ENCODE data around the gene TLE1. TPM values are rescaled to one million over a fixed set of nuclear protein-coding genes. Genes with fewer than 3 reads are reported as not detected.

TLE1 gene
- total and polyA plus RNA-seq, 10 of the 15 experiments (the other 5 are each of a cell fraction or from before 2014, with no cell fraction given): 0.04 to 0.23 (median 0.10) TPM; not detected in 6

DNA sequence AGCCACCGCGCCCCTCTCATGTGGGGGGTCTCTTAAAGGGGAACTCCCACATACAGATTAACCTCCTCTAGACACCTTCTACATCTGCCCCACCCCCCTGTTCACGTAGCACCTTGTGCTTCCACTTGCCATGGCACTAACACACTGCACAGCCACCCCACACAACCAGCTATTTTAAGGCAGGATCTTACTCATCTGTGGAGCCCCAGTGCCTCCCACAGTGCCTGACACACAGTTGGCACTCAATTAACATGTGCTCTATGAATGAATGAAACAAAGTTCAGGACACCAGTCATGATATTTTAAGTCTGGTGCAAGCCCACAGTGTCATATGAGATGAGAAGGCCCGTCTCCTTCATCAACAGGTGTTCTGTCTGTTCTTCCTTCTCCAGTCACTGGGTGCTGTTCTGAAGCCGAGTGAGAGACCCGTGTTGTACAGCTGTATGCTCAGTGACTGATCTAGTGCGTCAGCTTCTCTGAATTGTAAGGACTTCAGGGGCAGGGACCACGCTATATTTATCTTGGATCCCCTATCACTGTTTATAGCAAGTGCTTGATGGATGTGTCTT is 149.1 kb downstream of the TLE1 start:
- SMC1A ChIA-PET (ENCODE audit: uncharacterized antibody, unreplicated experiment): no interaction called here
- no peaks in the 10 kb centered on the region for H3K36me3 ChIP-seq (ENCODE audit: control insufficient read depth in 2 of 2, insufficient read depth in 2 of 2, low read length in 1 of 2)
- H4K20me1 ChIP-seq (ENCODE audit: control insufficient read depth, insufficient read depth): no peaks in the 10 kb centered on the region
- RAD21 ChIA-PET (ENCODE audit: unreplicated experiment): no interaction called here
- no peak overlapping the region for H3K4me3 ChIP-seq
- H3K4me2 ChIP-seq (ENCODE audit: control insufficient read depth, insufficient read depth): no peak overlapping the region
- H3K27me3 ChIP-seq (replicated peaks in 1 of 2; ENCODE audit: control insufficient read depth in 2 of 2, insufficient read depth in 2 of 2, low read length in 1 of 2): no peaks in the 10 kb centered on the region
- DNase-seq (ENCODE audit: low read depth, low spot score) (no peak), FAIRE-seq (no peak), ATAC-seq (no peak)
- TF ChIP-seq YBX1 (IDR thresholded peaks at IDR 0.05): no peak
- TF ChIP-seq IKZF2 (IDR thresholded peaks at IDR 0.05): no peak
- TF ChIP-seq SMC3 (IDR thresholded peaks at IDR 0.05; ENCODE audit: borderline replicate concordance, low read length): no peak
- TF ChIP-seq SIX5 (IDR thresholded peaks at IDR 0.05; ENCODE audit: low read depth, low read length, severe bottlenecking): no peak
- no peak for TF ChIP-seq EED (IDR thresholded peaks at IDR 0.05; ENCODE audit: low read depth)
- TF ChIP-seq ZNF384 (IDR thresholded peaks at IDR 0.05; ENCODE audit: borderline replicate concordance, low read depth, low read length): no peak
- no peak for TF ChIP-seq CREB1 (IDR thresholded peaks at IDR 0.05; ENCODE audit: low read depth)
- no peak for TF ChIP-seq ZNF217 (IDR thresholded peaks at IDR 0.05)
- TF ChIP-seq, protein P1, sequence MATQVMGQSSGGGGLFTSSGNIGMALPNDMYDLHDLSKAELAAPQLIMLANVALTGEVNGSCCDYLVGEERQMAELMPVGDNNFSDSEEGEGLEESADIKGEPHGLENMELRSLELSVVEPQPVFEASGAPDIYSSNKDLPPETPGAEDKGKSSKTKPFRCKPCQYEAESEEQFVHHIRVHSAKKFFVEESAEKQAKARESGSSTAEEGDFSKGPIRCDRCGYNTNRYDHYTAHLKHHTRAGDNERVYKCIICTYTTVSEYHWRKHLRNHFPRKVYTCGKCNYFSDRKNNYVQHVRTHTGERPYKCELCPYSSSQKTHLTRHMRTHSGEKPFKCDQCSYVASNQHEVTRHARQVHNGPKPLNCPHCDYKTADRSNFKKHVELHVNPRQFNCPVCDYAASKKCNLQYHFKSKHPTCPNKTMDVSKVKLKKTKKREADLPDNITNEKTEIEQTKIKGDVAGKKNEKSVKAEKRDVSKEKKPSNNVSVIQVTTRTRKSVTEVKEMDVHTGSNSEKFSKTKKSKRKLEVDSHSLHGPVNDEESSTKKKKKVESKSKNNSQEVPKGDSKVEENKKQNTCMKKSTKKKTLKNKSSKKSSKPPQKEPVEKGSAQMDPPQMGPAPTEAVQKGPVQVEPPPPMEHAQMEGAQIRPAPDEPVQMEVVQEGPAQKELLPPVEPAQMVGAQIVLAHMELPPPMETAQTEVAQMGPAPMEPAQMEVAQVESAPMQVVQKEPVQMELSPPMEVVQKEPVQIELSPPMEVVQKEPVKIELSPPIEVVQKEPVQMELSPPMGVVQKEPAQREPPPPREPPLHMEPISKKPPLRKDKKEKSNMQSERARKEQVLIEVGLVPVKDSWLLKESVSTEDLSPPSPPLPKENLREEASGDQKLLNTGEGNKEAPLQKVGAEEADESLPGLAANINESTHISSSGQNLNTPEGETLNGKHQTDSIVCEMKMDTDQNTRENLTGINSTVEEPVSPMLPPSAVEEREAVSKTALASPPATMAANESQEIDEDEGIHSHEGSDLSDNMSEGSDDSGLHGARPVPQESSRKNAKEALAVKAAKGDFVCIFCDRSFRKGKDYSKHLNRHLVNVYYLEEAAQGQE (IDR thresholded peaks at IDR 0.05; ENCODE audit: low read depth, low read length): no peak
- TF ChIP-seq, protein P2, sequence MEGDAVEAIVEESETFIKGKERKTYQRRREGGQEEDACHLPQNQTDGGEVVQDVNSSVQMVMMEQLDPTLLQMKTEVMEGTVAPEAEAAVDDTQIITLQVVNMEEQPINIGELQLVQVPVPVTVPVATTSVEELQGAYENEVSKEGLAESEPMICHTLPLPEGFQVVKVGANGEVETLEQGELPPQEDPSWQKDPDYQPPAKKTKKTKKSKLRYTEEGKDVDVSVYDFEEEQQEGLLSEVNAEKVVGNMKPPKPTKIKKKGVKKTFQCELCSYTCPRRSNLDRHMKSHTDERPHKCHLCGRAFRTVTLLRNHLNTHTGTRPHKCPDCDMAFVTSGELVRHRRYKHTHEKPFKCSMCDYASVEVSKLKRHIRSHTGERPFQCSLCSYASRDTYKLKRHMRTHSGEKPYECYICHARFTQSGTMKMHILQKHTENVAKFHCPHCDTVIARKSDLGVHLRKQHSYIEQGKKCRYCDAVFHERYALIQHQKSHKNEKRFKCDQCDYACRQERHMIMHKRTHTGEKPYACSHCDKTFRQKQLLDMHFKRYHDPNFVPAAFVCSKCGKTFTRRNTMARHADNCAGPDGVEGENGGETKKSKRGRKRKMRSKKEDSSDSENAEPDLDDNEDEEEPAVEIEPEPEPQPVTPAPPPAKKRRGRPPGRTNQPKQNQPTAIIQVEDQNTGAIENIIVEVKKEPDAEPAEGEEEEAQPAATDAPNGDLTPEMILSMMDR (IDR thresholded peaks at IDR 0.05 in 2 of 3, conservative IDR thresholded peaks at IDR 0.05 in 1 of 3; ENCODE audit: control insufficient read depth in 2 of 3, extremely low read depth in 1 of 3, insufficient read depth in 1 of 3, low read depth in 3 of 3, low read length in 3 of 3): no peak
- no peak for TF ChIP-seq POU2F2 (IDR thresholded peaks at IDR 0.05; ENCODE audit: borderline replicate concordance, low read depth, low read length)
- TF ChIP-seq RAD21 (IDR thresholded peaks at IDR 0.05; ENCODE audit: insufficient read depth, low read depth, low read length): no peak
- no peak for TF ChIP-seq RBBP5 (conservative IDR thresholded peaks at IDR 0.05)
- no peak for TF ChIP-seq BACH1 (IDR thresholded peaks at IDR 0.05; ENCODE audit: borderline replicate concordance)
- TF ChIP-seq GATAD2B (conservative IDR thresholded peaks at IDR 0.05; ENCODE audit: low read depth): no peak
- no peak for TF ChIP-seq ETV6 (conservative IDR thresholded peaks at IDR 0.05 in 1 of 2, IDR thresholded peaks at IDR 0.05 in 1 of 2; ENCODE audit: borderline replicate concordance in 1 of 2, low read depth in 1 of 2)
- no peak for TF ChIP-seq SRF (IDR thresholded peaks at IDR 0.05; ENCODE audit: low read depth in 2 of 2, low read length in 2 of 2)
- TF ChIP-seq TAF1 (IDR thresholded peaks at IDR 0.05; ENCODE audit: borderline replicate concordance, low read depth, low read length): no peak
- no peak for TF ChIP-seq BMI1 (IDR thresholded peaks at IDR 0.05; ENCODE audit: borderline replicate concordance)
- no peak overlapping the region for H3K9ac ChIP-seq (ENCODE audit: control insufficient read depth, insufficient read depth, low read length)
- in situ Hi-C loops (cut with MboI): no loop called here
- no peaks in the 10 kb centered on the region for H3K4me1 ChIP-seq (ENCODE audit: control insufficient read depth, insufficient read depth, low read length)
- H3K9me3 ChIP-seq (replicated peaks; ENCODE audit: control insufficient read depth, insufficient read depth, low read length): no peaks in the 10 kb centered on the region
- POLR2A ChIA-PET: no interaction called here
- WGBS (ENCODE audit: insufficient coverage, insufficient replicate concordance, low lambda C conversion rate, missing lambda C conversion rate): 23% methylated on average over 8 of the region's 8 CpGs
- no TSS peak for BruUV-seq (replicated peaks)
- no peaks in the 10 kb centered on the region for H3K79me2 ChIP-seq (ENCODE audit: control insufficient read depth, insufficient read depth, low read length)
- CTCF ChIA-PET: interaction anchor here (0.6 kb wide), 1 partner anchor 1423 kb away, joined by 3 read pairs; no protein-coding TSS in a partner anchor
- H2AFZ ChIP-seq (ENCODE audit: control insufficient read depth, low read depth, low read length): no peak overlapping the region
- no peak overlapping the region for H3K27ac ChIP-seq (ENCODE audit: control insufficient read depth, insufficient read depth)
- intact Hi-C loops (cut with micrococcal nuclease; ENCODE audit: unreplicated experiment): no loop called here

All from GM12878 (cell line).